Vagina (tissue), 2 donors: ENCODE results near the gene GP1BB.

Source experiments
- CTCF ChIP-seq, 3 experiments: fragments of 450-650 bp in 2 of 3; fragments of 200-600 bp in 1 of 3; sonication (generic) in 1 of 3; IDR thresholded peaks; one replicate each; pipeline ENCODE4 v1.5.1; 2017 to 2019; ENCODE audit warnings: antibody characterized with exemption in 3 of 3, mild to moderate bottlenecking in 2 of 3, moderate library complexity in 2 of 3
- POLR2A ChIP-seq, 2 donors: fragments of 450-650 bp; IDR thresholded peaks; one replicate each; pipeline ENCODE4 v1.6.1; 2017; ENCODE audit warnings: antibody characterized with exemption in 2 of 2, mild to moderate bottlenecking in 2 of 2, moderate library complexity in 2 of 2
- POLR2AphosphoS5 ChIP-seq, 2 donors: sonication (generic); formaldehyde crosslinking; IDR thresholded peaks; one replicate each; pipeline ENCODE4 v1.9.0; 2017; ENCODE audit warnings: antibody characterized with exemption in 2 of 2, mild to moderate bottlenecking in 2 of 2, low read depth in 1 of 2; ENCODE audit not compliant: insufficient read depth in 1 of 2

- TF ChIP-seq CTCF (IDR thresholded peaks at IDR 0.05), result no peak
- TF ChIP-seq POLR2A (IDR thresholded peaks at IDR 0.05), result no peak
- no peak for TF ChIP-seq POLR2AphosphoS5 (IDR thresholded peaks at IDR 0.05; ENCODE audit: insufficient read depth in 1 of 2, low read depth in 1 of 2)
These were observed 14.7 kb downstream of the GP1BB start for GRCh38 chr22:19737846-19738663.
